Panc1 (cell line): ENCODE measurements around the gene OR4D1. TPM values are rescaled to one million over a fixed set of nuclear protein-coding genes. Genes with fewer than 3 reads are reported as not detected.

Source experiments
- ATAC-seq: fragments of 200-7000 bp; cut with Tn5 transposase; 2 replicates; pipeline ENCODE4 v1.9.1; 2020; ENCODE audit warnings: mild to moderate bottlenecking, moderate library complexity
- BruUV-seq: library from RNA; stranded (reverse); fragments of 400-500 nt; replicated peaks from 2 replicates; lab custom pipeline; 2021; lab: Mats Ljungman, UMichigan
- CTCF ChIA-PET: fragments of 300-600 bp; sonication (Branson Sonifier 250); formaldehyde crosslinking; loops from one replicate; lab custom pipeline; 2022; ENCODE audit warnings: antibody characterized with exemption; lab: Charles Lee
- POLR2A ChIA-PET: fragments of 300-600 bp; sonication (Branson Sonifier 250); formaldehyde crosslinking; loops from one replicate; lab custom pipeline; 2022; ENCODE audit warnings: antibody characterized with exemption; lab: Charles Lee
- DNase-seq: peaks from one replicate; pipeline ENCODE4 v3.0.0-alpha.2; 2010; ENCODE audit warnings: low read depth, low spot score
- H3K27ac ChIP-seq: 2 replicates; pipeline ENCODE4 v1.5.1; 2011; ENCODE audit warnings: mild to moderate bottlenecking, low read length, inconsistent platforms
- H3K27me3 ChIP-seq: fragments of 200-500 bp; sonication (Bioruptor generic); 2 replicates; pipeline ENCODE4 v1.6.0; 2014; ENCODE audit warnings: low read length, inconsistent platforms; ENCODE audit not compliant: control insufficient read depth, insufficient read depth
- H3K36me3 ChIP-seq: fragments of 200-500 bp; sonication (Bioruptor generic); 2 replicates; pipeline ENCODE4 v1.5.1; 2014; ENCODE audit warnings: inconsistent platforms, mild to moderate bottlenecking, low read length, moderate library complexity; ENCODE audit not compliant: control insufficient read depth, insufficient read depth
- H3K4me1 ChIP-seq: 2 replicates; pipeline ENCODE4 v1.5.1; 2011; ENCODE audit warnings: inconsistent platforms, mild to moderate bottlenecking, low read length, moderate library complexity; ENCODE audit not compliant: control insufficient read depth, insufficient read depth
- H3K4me3 ChIP-seq, 2 experiments: 2 replicates each; pipeline ENCODE4 v1.5.1; 2011 to 2012; ENCODE audit warnings: low read depth in 2 of 2, low read length in 2 of 2, mild to moderate bottlenecking in 2 of 2, inconsistent platforms in 1 of 2, moderate library complexity in 1 of 2
- H3K9me3 ChIP-seq: fragments of 200-500 bp; sonication (Bioruptor generic); 2 replicates; pipeline ENCODE4 v1.5.1; 2014; ENCODE audit warnings: low read depth, mild to moderate bottlenecking, inconsistent platforms, low read length, moderate library complexity; ENCODE audit not compliant: control insufficient read depth, insufficient read depth
- CTCF ChIP-seq: fragments of 450-650 bp; IDR thresholded peaks from 2 replicates; pipeline ENCODE4 v1.5.1; 2017; ENCODE audit warnings: mild to moderate bottlenecking
- POLR2AphosphoS5 ChIP-seq: IDR thresholded peaks from 2 replicates; pipeline ENCODE4 v1.6.1; 2012; ENCODE audit warnings: mild to moderate bottlenecking, low read depth, low read length, moderate library complexity
- REST ChIP-seq, 2 experiments: IDR thresholded peaks; 2 replicates each; pipeline ENCODE4 v1.6.1; 2011 to 2012; ENCODE audit warnings: low read depth in 2 of 2, control low read depth in 1 of 2, low read length in 1 of 2, mild to moderate bottlenecking in 1 of 2, moderate library complexity in 1 of 2; ENCODE audit not compliant: insufficient read depth in 1 of 2
- SIN3A ChIP-seq: IDR thresholded peaks from 2 replicates; pipeline ENCODE4 v1.6.1; 2012; ENCODE audit warnings: low read depth, mild to moderate bottlenecking, low read length, moderate library complexity, borderline replicate concordance; ENCODE audit not compliant: insufficient read depth
- TCF7L2 ChIP-seq: IDR thresholded peaks from 2 replicates; pipeline ENCODE4 v1.6.1; 2011; ENCODE audit warnings: mild to moderate bottlenecking, low read depth, low read length, inconsistent platforms
- in situ Hi-C: cut with HindIII; loops from 2 replicates; pipeline ENCODE4 v1.10.0; 2016; ENCODE audit warnings: low sequenced_read_pairs, low pct_unique_long_range_greater_than_20kb
- intact Hi-C: fragments of 100-400 bp; cut with micrococcal nuclease; formaldehyde crosslinking; loops from one replicate; pipeline ENCODE4 v1.10.0; 2022; ENCODE audit not compliant: unreplicated experiment
- total RNA-seq: library from RNA; stranded (reverse); gene quantifications from one replicate; pipeline ENCODE4 v1.2.1, GENCODE V29; 2021; ENCODE audit not compliant: unreplicated experiment

Gene OR4D1
- total RNA-seq, 1 experiment from 2014 or later, result 0.05 TPM

GRCh38 chr17:58184986-58185761 is 37.0 kb downstream of the OR4D1 start:
- intact Hi-C loops (no loop called here), in situ Hi-C loops (no loop called here)
- POLR2A ChIA-PET, result no interaction called here
- ATAC-seq (no peak), DNase-seq (no peak)
- H3K9me3 ChIP-seq, result no peaks in the 10 kb centered on the region
- H3K36me3 ChIP-seq, result no peaks in the 10 kb centered on the region
- H3K27ac ChIP-seq, result no peak overlapping the region
- no TSS peak for BruUV-seq
- no peak for TF ChIP-seq POLR2AphosphoS5
- TF ChIP-seq TCF7L2, result no peak
- no peak for TF ChIP-seq REST (IDR thresholded peaks at IDR 0.05; ENCODE audit: insufficient read depth in 1 of 2, low read depth in 2 of 2, low read length in 1 of 2)
- TF ChIP-seq SIN3A, result no peak
- TF ChIP-seq CTCF, result no peak
- H3K27me3 ChIP-seq, result no peaks in the 10 kb centered on the region; the same call in 1 of the 2 replicates
- CTCF ChIA-PET, result no interaction called here
- peaks cover 5% of the 10 kb centered on the region; the same call in 1 of the 2 replicates for H3K4me1 ChIP-seq
- H3K4me3 ChIP-seq, result no peak overlapping the region

- H3K9me3 ChIP-seq, result no peaks in the 10 kb centered on the region
- H3K27me3 ChIP-seq, result no peaks in the 10 kb centered on the region; the same call in 1 of the 2 replicates
- in situ Hi-C loops, result no loop called here
- H3K27ac ChIP-seq, result no peak overlapping the region
- TF ChIP-seq POLR2AphosphoS5, result no peak
- TF ChIP-seq TCF7L2, result no peak
- TF ChIP-seq REST (IDR thresholded peaks at IDR 0.05; ENCODE audit: insufficient read depth in 1 of 2, low read depth in 2 of 2, low read length in 1 of 2), result no peak
- TF ChIP-seq CTCF, result no peak
- TF ChIP-seq SIN3A, result no peak
- DNase-seq, result no peak
- ChIA-PET POLR2A (no interaction called here), CTCF (no interaction called here)
- no peak overlapping the region for H3K4me3 ChIP-seq
- no peak for ATAC-seq
- peaks cover 5% of the 10 kb centered on the region; the same call in 1 of the 2 replicates for H3K4me1 ChIP-seq
- BruUV-seq, result no TSS peak
- intact Hi-C loops, result no loop called here
- no peaks in the 10 kb centered on the region for H3K36me3 ChIP-seq
Observed at GRCh38 chr17:58186591-58186990, 38.4 kb downstream of the OR4D1 start.
